GM12892 (cell line): ENCODE results near the gene LEF1.

ENCODE experiments used
- POLR2A ChIP-seq: IDR thresholded peaks from 2 replicates; pipeline ENCODE4 v1.6.1; 2011; ENCODE audit warnings: low read depth, low read length, control low read depth
- POLR2AphosphoS5 ChIP-seq: IDR thresholded peaks from 2 replicates; pipeline ENCODE4 v1.6.1; 2011; ENCODE audit warnings: low read depth, low read length, control low read depth

GRCh38 chr4:108013955-108014354 lies 154.8 kb downstream of the LEF1 start:
- TF ChIP-seq POLR2AphosphoS5 (no peak), POLR2A (no peak)
